Esophagus muscularis mucosa (tissue), 4 donors: Measurements from ENCODE around the gene C15orf61. TPM values are rescaled to one million over a fixed set of nuclear protein-coding genes. Genes with fewer than 3 reads are reported as not detected.

Source experiments
- DNase-seq: peaks from one replicate; pipeline ENCODE4 v3.0.0-alpha.2; 2017; ENCODE audit errors: extremely low spot score
- H3K27ac ChIP-seq, 4 donors: fragments of 200-600 bp; sonication (generic); replicated peaks in 1 of 4; 1 replicate in 3 of 4; 2 replicates in 1 of 4; pipeline ENCODE4 v1.5.1; 2016 to 2019; ENCODE audit warnings: mild to moderate bottlenecking in 1 of 4
- H3K27me3 ChIP-seq, 4 donors: fragments of 200-600 bp; sonication (generic); one replicate each; pipeline versions ENCODE4 v1.5.1 to v1.6.0; 2016 to 2019
- H3K36me3 ChIP-seq, 4 donors: fragments of 200-600 bp; sonication (generic); one replicate each; pipeline ENCODE4 v1.5.1; 2016 to 2019
- H3K4me1 ChIP-seq, 4 donors: fragments of 200-600 bp; sonication (generic); one replicate each; pipeline ENCODE4 v1.5.1; 2016 to 2019
- H3K4me3 ChIP-seq, 4 donors: fragments of 200-600 bp; sonication (generic); 1 replicate in 2 of 4; 2 replicates in 2 of 4; pipeline ENCODE4 v1.5.1; 2016 to 2019; ENCODE audit warnings: mild to moderate bottlenecking in 4 of 4, moderate library complexity in 1 of 4
- H3K9me3 ChIP-seq, 4 donors: fragments of 200-600 bp; sonication (generic); 1 replicate in 3 of 4; 2 replicates in 1 of 4; pipeline ENCODE4 v1.5.1; 2016 to 2019
- EP300 ChIP-seq: sonication (generic); formaldehyde crosslinking; IDR thresholded peaks from one replicate; pipeline ENCODE4 v1.6.1; 2017; ENCODE audit warnings: antibody characterized with exemption
- POLR2A ChIP-seq: fragments of 450-650 bp; IDR thresholded peaks from one replicate; pipeline ENCODE4 v1.6.1; 2017; ENCODE audit warnings: antibody characterized with exemption, moderate library complexity, mild to moderate bottlenecking, low read depth
- POLR2AphosphoS5 ChIP-seq, 2 donors: sonication (generic); formaldehyde crosslinking; IDR thresholded peaks; one replicate each; pipeline ENCODE4 v1.6.1; 2017; ENCODE audit warnings: antibody characterized with exemption in 2 of 2
- WGBS: methylation state at CpG from one replicate; pipeline ENCODE4 v1.1.5; 2018; 5-methylcytosine and 5-hydroxymethylcytosine counted together
- intact Hi-C: fragments of 100-400 bp; cut with DNase I; formaldehyde crosslinking; loops from one replicate; pipeline ENCODE4 v1.15.1; 2023
- total RNA-seq, 4 donors: library from RNA; depleted of rRNA; stranded (reverse); fragments of >200 nt; gene quantifications; one replicate each; pipeline versions ENCODE4 v1.1.0 to v1.2.1, GENCODE V29; 2016
- TF ChIP-seq, protein P1 (sequence below), 3 experiments: fragments of 200-600 bp in 2 of 3; fragments of 450-650 bp in 1 of 3; sonication (generic) in 2 of 3; IDR thresholded peaks; one replicate each; pipeline ENCODE4 v1.5.1; 2017 to 2019; ENCODE audit warnings: antibody characterized with exemption in 3 of 3, mild to moderate bottlenecking in 2 of 3, moderate library complexity in 1 of 3

C15orf61 gene
- total RNA-seq, 4 donors from 2014 or later: 3.8 to 8.1 (median 5.7) TPM

DNA sequence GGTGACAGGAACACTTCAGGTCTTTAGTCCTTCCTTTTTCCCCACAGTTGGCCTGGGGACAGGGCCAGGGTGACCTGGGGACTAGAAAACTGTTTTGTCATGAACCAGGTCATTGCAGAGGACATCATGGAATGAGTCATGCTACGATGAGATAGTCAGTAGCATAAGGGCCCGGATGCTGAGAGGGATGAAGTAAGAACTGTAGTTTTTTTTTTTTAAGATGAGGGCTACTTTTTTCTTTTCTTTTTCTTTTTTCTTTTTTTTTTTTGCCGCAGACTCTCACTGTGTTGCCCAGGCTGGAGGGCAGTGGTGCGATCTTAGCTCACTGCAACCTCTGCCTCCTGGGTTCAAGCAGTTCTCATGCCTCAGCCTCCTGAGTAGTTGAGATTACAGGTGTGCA is 29.6 kb downstream of the C15orf61 start:
- intact Hi-C loops: no loop called here
- 75% methylated on average over 4 of the region's 4 CpGs for WGBS

GRCh38 chr15:67551207-67551743 is 30.3 kb downstream of the C15orf61 start:
- intact Hi-C loops: no loop called here
- Histone ChIP-seq H3K27ac (no peak overlapping the region), H3K27me3 (no peaks in the 10 kb centered on the region), H3K4me1 (peaks cover 17 to 32% (median 18%) of the 10 kb centered on the region in 4 donors), H3K9me3 (no peaks in the 10 kb centered on the region), H3K36me3 (peaks cover 0 to 23% (median 14%) of the 10 kb centered on the region in 4 donors), H3K4me3 (no peak overlapping the region)
- no peak for TF ChIP-seq POLR2A
- TF ChIP-seq, protein P1, sequence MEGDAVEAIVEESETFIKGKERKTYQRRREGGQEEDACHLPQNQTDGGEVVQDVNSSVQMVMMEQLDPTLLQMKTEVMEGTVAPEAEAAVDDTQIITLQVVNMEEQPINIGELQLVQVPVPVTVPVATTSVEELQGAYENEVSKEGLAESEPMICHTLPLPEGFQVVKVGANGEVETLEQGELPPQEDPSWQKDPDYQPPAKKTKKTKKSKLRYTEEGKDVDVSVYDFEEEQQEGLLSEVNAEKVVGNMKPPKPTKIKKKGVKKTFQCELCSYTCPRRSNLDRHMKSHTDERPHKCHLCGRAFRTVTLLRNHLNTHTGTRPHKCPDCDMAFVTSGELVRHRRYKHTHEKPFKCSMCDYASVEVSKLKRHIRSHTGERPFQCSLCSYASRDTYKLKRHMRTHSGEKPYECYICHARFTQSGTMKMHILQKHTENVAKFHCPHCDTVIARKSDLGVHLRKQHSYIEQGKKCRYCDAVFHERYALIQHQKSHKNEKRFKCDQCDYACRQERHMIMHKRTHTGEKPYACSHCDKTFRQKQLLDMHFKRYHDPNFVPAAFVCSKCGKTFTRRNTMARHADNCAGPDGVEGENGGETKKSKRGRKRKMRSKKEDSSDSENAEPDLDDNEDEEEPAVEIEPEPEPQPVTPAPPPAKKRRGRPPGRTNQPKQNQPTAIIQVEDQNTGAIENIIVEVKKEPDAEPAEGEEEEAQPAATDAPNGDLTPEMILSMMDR (IDR thresholded peaks at IDR 0.05): no peak
- TF ChIP-seq POLR2AphosphoS5 (IDR thresholded peaks at IDR 0.05): no peak
- no peak for TF ChIP-seq EP300
- WGBS: 96% methylated on average over 1 of the region's 1 CpG
- no peak for DNase-seq

More for the DNA sequence above, 29.6 kb downstream of the C15orf61 start:
- TF ChIP-seq POLR2A (no peak), POLR2AphosphoS5 (IDR thresholded peaks at IDR 0.05) (no peak), EP300 (no peak)
- TF ChIP-seq, protein P1 (IDR thresholded peaks at IDR 0.05): no peak
- no peaks in the 10 kb centered on the region for H3K9me3 ChIP-seq
- no peak overlapping the region for H3K4me3 ChIP-seq
- H3K27me3 ChIP-seq: no peaks in the 10 kb centered on the region
- no peak overlapping the region for H3K27ac ChIP-seq
- H3K36me3 ChIP-seq: peaks cover 0 to 27% (median 14%) of the 10 kb centered on the region in 4 donors
- DNase-seq: no peak
- H3K4me1 ChIP-seq: peaks cover 17 to 37% (median 18%) of the 10 kb centered on the region in 4 donors

GRCh38 chr15:67554580-67554979 is 33.6 kb downstream of the C15orf61 start:
- TF ChIP-seq POLR2AphosphoS5 (IDR thresholded peaks at IDR 0.05) (no peak), POLR2A (no peak)
- TF ChIP-seq, protein P1 (IDR thresholded peaks at IDR 0.05): no peak
- no peak for DNase-seq
- Histone ChIP-seq H3K27ac (no peak overlapping the region), H3K4me1 (peaks cover 0 to 9% (median 3%) of the 10 kb centered on the region in 4 donors), H3K9me3 (no peaks in the 10 kb centered on the region), H3K4me3 (no peak overlapping the region), H3K27me3 (no peaks in the 10 kb centered on the region), H3K36me3 (peaks cover 0 to 32% (median 20%) of the 10 kb centered on the region in 4 donors)
- WGBS: 88% methylated on average over 4 of the region's 4 CpGs
- intact Hi-C loops: no loop called here

GRCh38 chr15:67556976-67557570 is 36.1 kb downstream of the C15orf61 start:
- no peaks in the 10 kb centered on the region for H3K9me3 ChIP-seq
- no peak overlapping the region for H3K4me3 ChIP-seq

More at GRCh38 chr15:67556976-67557570, 36.1 kb downstream of the C15orf61 start:
- intact Hi-C loops: no loop called here
- DNase-seq: no peak
- no peaks in the 10 kb centered on the region for H3K4me1 ChIP-seq
- WGBS: 83% methylated on average over 3 of the region's 3 CpGs
- TF ChIP-seq POLR2AphosphoS5 (IDR thresholded peaks at IDR 0.05) (no peak), POLR2A (no peak), EP300 (no peak)
- TF ChIP-seq, protein P1 (IDR thresholded peaks at IDR 0.05): no peak
- peaks cover 0 to 16% (median 11%) of the 10 kb centered on the region in 4 donors for H3K36me3 ChIP-seq
- no peaks in the 10 kb centered on the region for H3K27me3 ChIP-seq
- no peak overlapping the region for H3K27ac ChIP-seq
